Endothelial cell of umbilical vein (primary cell): ENCODE results near the gene MINDY2. TPM values are rescaled to one million over a fixed set of nuclear protein-coding genes. Genes with fewer than 3 reads are reported as not detected.

Experiments
- BruUV-seq: library from RNA; stranded (reverse); fragments of 400-500 nt; replicated peaks from 2 replicates; lab custom pipeline; 2021; lab: Mats Ljungman, UMichigan
- CTCF ChIA-PET: fragments of 300-600, 350-600 bp; sonication (Branson Sonifier 250); formaldehyde crosslinking; loops from one replicate; lab custom pipeline; 2021; ENCODE audit warnings: antibody characterized with exemption, inconsistent platforms; lab: Charles Lee
- POLR2A ChIA-PET: fragments of 300-600, 350-600 bp; sonication (Branson Sonifier 250); formaldehyde crosslinking; loops from one replicate; lab custom pipeline; 2021; ENCODE audit warnings: antibody characterized with exemption, inconsistent platforms; lab: Charles Lee
- DNase-seq: peaks from one replicate; pipeline ENCODE4 v3.0.0-alpha.2; 2011; ENCODE audit warnings: low read depth, low spot score
- FAIRE-seq: peaks from 2 replicates; lab custom pipeline; 2011; peaks lifted over from hg19 to GRCh38; lab: Jason Lieb, UNC
- H2AFZ ChIP-seq: 2 replicates; pipeline ENCODE4 v1.6.0; 2012; ENCODE audit warnings: low read depth, low read length, control low read depth, inconsistent platforms
- H3K27ac ChIP-seq: 2 replicates; pipeline ENCODE4 v1.5.1; 2011; ENCODE audit warnings: low read depth, mild to moderate bottlenecking, control low read depth, low read length, moderate library complexity; ENCODE audit not compliant: insufficient read depth
- H3K27me3 ChIP-seq, 2 experiments: 2 replicates each; pipeline versions ENCODE4 v1.6.0 to v1.6.1; 2011; ENCODE audit warnings: low read length in 2 of 2, mixed read lengths in 1 of 2; ENCODE audit not compliant: control insufficient read depth in 2 of 2, insufficient read depth in 2 of 2
- H3K36me3 ChIP-seq, 2 experiments: 2 replicates in 1 of 2; 3 replicates in 1 of 2; pipeline ENCODE4 v1.5.1; 2011; ENCODE audit warnings: low read length in 2 of 2, mild to moderate bottlenecking in 1 of 2, moderate library complexity in 1 of 2; ENCODE audit not compliant: control insufficient read depth in 2 of 2, insufficient read depth in 2 of 2; ENCODE audit errors: extremely low read depth in 1 of 2
- H3K4me1 ChIP-seq: 3 replicates; pipeline ENCODE4 v1.5.1; 2011; ENCODE audit warnings: mild to moderate bottlenecking, low read length; ENCODE audit not compliant: control insufficient read depth, insufficient read depth; ENCODE audit errors: extremely low read depth
- H3K4me2 ChIP-seq: 2 replicates; pipeline ENCODE4 v1.6.1; 2011; ENCODE audit warnings: low read length, control low read depth, mixed read lengths; ENCODE audit not compliant: insufficient read depth
- H3K4me3 ChIP-seq, 3 experiments: fragments of 200-600 bp in 1 of 3; sonication (generic), shearing (Covaris generic) in 1 of 3; replicated peaks in 1 of 3; 2 replicates each; pipeline ENCODE4 v1.5.1; 2011 to 2016; ENCODE audit warnings: control low read depth in 3 of 3, low read length in 3 of 3, mild to moderate bottlenecking in 2 of 3, inconsistent platforms in 1 of 3, low read depth in 1 of 3, moderate library complexity in 1 of 3; ENCODE audit not compliant: insufficient read depth in 1 of 3
- H3K79me2 ChIP-seq: 2 replicates; pipeline ENCODE4 v1.6.0; 2012; ENCODE audit warnings: low read length, inconsistent platforms; ENCODE audit not compliant: control insufficient read depth, insufficient read depth
- H3K9ac ChIP-seq: replicated peaks from 2 replicates; pipeline ENCODE3; 2011; ENCODE audit warnings: low read length, control low read depth; ENCODE audit not compliant: insufficient read depth; ENCODE audit errors: extremely low read depth
- H3K9me1 ChIP-seq: replicated peaks from 3 replicates; pipeline ENCODE4 v1.6.0; 2011; ENCODE audit warnings: mild to moderate bottlenecking, low read length; ENCODE audit not compliant: control insufficient read depth, insufficient read depth; ENCODE audit errors: extremely low read depth
- H3K9me3 ChIP-seq: replicated peaks from 2 replicates; pipeline ENCODE4 v1.5.1; 2012; ENCODE audit warnings: low read length, inconsistent platforms; ENCODE audit not compliant: control insufficient read depth, insufficient read depth
- H4K20me1 ChIP-seq: replicated peaks from 2 replicates; pipeline ENCODE3; 2011; ENCODE audit warnings: mild to moderate bottlenecking, low read length; ENCODE audit not compliant: control insufficient read depth, insufficient read depth; ENCODE audit errors: extremely low read depth
- CTCF ChIP-seq, 2 donors: IDR thresholded peaks; 1 replicate in 1 of 2; 2 replicates in 1 of 2; pipeline ENCODE4 v1.5.1; 2011; ENCODE audit warnings: low read length in 2 of 2, mild to moderate bottlenecking in 2 of 2, moderate library complexity in 2 of 2, control low read depth in 1 of 2, inconsistent platforms in 1 of 2, low read depth in 1 of 2; ENCODE audit not compliant: insufficient read depth in 1 of 2; ENCODE audit errors: extremely low read depth in 1 of 2
- EZH2 ChIP-seq: IDR thresholded peaks from 2 replicates; pipeline ENCODE4 v1.6.1; 2012; ENCODE audit warnings: borderline replicate concordance, low read depth, mild to moderate bottlenecking, moderate library complexity, low read length, inconsistent platforms; ENCODE audit not compliant: severe bottlenecking
- FOS ChIP-seq: IDR thresholded peaks from 2 replicates; pipeline ENCODE4 v1.6.1; 2011; ENCODE audit warnings: mild to moderate bottlenecking, low read length, moderate library complexity, borderline replicate concordance; ENCODE audit not compliant: insufficient read depth
- GATA2 ChIP-seq: IDR thresholded peaks from 2 replicates; pipeline ENCODE4 v1.7.0; 2011; ENCODE audit warnings: low read depth, mild to moderate bottlenecking, moderate library complexity, mixed read lengths, low read length; ENCODE audit not compliant: insufficient read length, insufficient read depth
- JUN ChIP-seq: IDR thresholded peaks from 2 replicates; pipeline ENCODE4 v1.6.1; 2011; ENCODE audit warnings: borderline replicate concordance, low read depth; ENCODE audit not compliant: insufficient read length, insufficient read depth
- MAX ChIP-seq: IDR thresholded peaks from 2 replicates; pipeline ENCODE4 v1.6.1; 2011; ENCODE audit not compliant: insufficient read depth, insufficient read length
- MYC ChIP-seq: IDR thresholded peaks from one replicate; pipeline ENCODE4 v1.6.1; 2011; ENCODE audit warnings: mild to moderate bottlenecking, low read depth, low read length
- POLR2A ChIP-seq: IDR thresholded peaks from 2 replicates; pipeline ENCODE4 v1.6.1; 2012; ENCODE audit warnings: low read depth, mild to moderate bottlenecking, control low read depth, low read length
- POLR2AphosphoS5 ChIP-seq: IDR thresholded peaks from 2 replicates; pipeline ENCODE4 v1.6.1; 2012; ENCODE audit warnings: low read depth, mild to moderate bottlenecking, control low read depth, low read length, moderate library complexity; ENCODE audit not compliant: insufficient read depth
- dilution Hi-C: fragments of 300-500 bp; cut with MboI; formaldehyde crosslinking; loops from one replicate; pipeline ENCODE4 v1.15.0; 2019; ENCODE audit warnings: low sequenced_read_pairs; ENCODE audit not compliant: extremely low pct_ligation_motif_present
- intact Hi-C: fragments of 100-400 bp; cut with micrococcal nuclease; formaldehyde crosslinking; loops from one replicate; pipeline ENCODE4 v1.10.0; 2022
- polyA plus RNA-seq, 4 experiments: library from polyadenylated mRNA; depleted of rRNA in 3 of 4; stranded (reverse) in 3 of 4; unstranded in 1 of 4; fragments of >200 nt; gene quantifications; 2 replicates each; pipeline versions ENCODE4 v1.2.1 to v1.2.3, GENCODE V29; 2011 to 2012; ENCODE audit warnings: missing spikeins in 1 of 4
- total RNA-seq: library from RNA; stranded (reverse); gene quantifications from 2 replicates; pipeline ENCODE4 v1.2.3, GENCODE V29; 2021

The MINDY2 gene
- total and polyA plus RNA-seq, 2 donors (not counting 3 experiments of a cell fraction or from before 2014, with no cell fraction given), result 1.6 to 13.7 TPM

- intact Hi-C loops, result no loop called here
- Histone ChIP-seq H2AFZ (no peak overlapping the region), H3K4me2 (no peak overlapping the region), H3K9me1 (no peaks in the 10 kb centered on the region), H3K4me3 (no peak overlapping the region), H3K79me2 (no peaks in the 10 kb centered on the region), H3K4me1 (no peaks in the 10 kb centered on the region), H3K9me3 (no peaks in the 10 kb centered on the region), H3K27ac (no peak overlapping the region), H3K9ac (no peak overlapping the region), H3K27me3 (no peaks in the 10 kb centered on the region), H4K20me1 (no peaks in the 10 kb centered on the region), H3K36me3 (peaks cover under 1 to 2% of the 10 kb centered on the region in 2 experiments)
- no TSS peak for BruUV-seq
- TF ChIP-seq MYC, result no peak
- no peak for TF ChIP-seq POLR2AphosphoS5
- TF ChIP-seq GATA2, result no peak
- no peak for TF ChIP-seq FOS
- no peak for TF ChIP-seq EZH2
- TF ChIP-seq JUN, result no peak
- TF ChIP-seq MAX, result no peak
- TF ChIP-seq CTCF (IDR thresholded peaks at IDR 0.05; ENCODE audit: extremely low read depth in 1 of 2, insufficient read depth in 1 of 2, low read depth in 1 of 2, low read length in 2 of 2), result no peak
- TF ChIP-seq POLR2A, result no peak
- DNase-seq (no peak), FAIRE-seq (no peak)
- dilution Hi-C loops, result no loop called here
- ChIA-PET POLR2A (no interaction called here), CTCF (interaction anchor here (0.7 kb wide), 1 partner anchor 12 kb away, joined by 3 read pairs; no protein-coding TSS in a partner anchor)
Observed at GRCh38 chr15:58873267-58873666, 102.2 kb downstream of the MINDY2 start.
